HEK293T (cell line): ENCODE results near the gene MYL6B.

Experiments
- ARNT ChIP-seq: fragments of 450-650 bp; IDR thresholded peaks from 2 replicates; pipeline ENCODE4 v1.6.1; 2017; ENCODE audit warnings: mild to moderate bottlenecking
- ELF4 ChIP-seq: fragments of 450-650 bp; IDR thresholded peaks from 2 replicates; pipeline ENCODE4 v1.6.1; 2017; ENCODE audit warnings: antibody characterized with exemption
- FOXA1 ChIP-seq: fragments of 450-650 bp; IDR thresholded peaks from 2 replicates; pipeline ENCODE4 v1.6.1; 2016; ENCODE audit warnings: mild to moderate bottlenecking
- HDGF ChIP-seq: fragments of 450-650 bp; IDR thresholded peaks from 2 replicates; pipeline ENCODE4 v1.6.1; 2017; ENCODE audit warnings: antibody characterized with exemption, borderline replicate concordance
- NFRKB ChIP-seq: fragments of 450-650 bp; IDR thresholded peaks from 2 replicates; pipeline ENCODE4 v1.6.1; 2016; ENCODE audit warnings: mild to moderate bottlenecking, moderate library complexity
- PKNOX1 ChIP-seq: fragments of 450-650 bp; IDR thresholded peaks from 2 replicates; pipeline ENCODE4 v1.6.1; 2016
- SUZ12 ChIP-seq: fragments of 450-650 bp; IDR thresholded peaks from 2 replicates; pipeline ENCODE4 v1.6.1; 2016; ENCODE audit warnings: mild to moderate bottlenecking
- TARDBP ChIP-seq: fragments of 450-650 bp; IDR thresholded peaks from 2 replicates; pipeline ENCODE4 v1.6.1; 2016

GRCh38 chr12:56146492-56147460 lies 5.6 kb upstream of the MYL6B start:
- TF ChIP-seq FOXA1 (no peak), NFRKB (no peak), TARDBP (no peak), ELF4 (no peak), PKNOX1 (no peak), HDGF (no peak), SUZ12 (no peak), ARNT (no peak)
